DMS 273 (cell line): ENCODE data around the gene WLS.
A peak's percentile ranks its signal among the peaks of the same experiment; 100 is the strongest.
"Not testable (repeated sequence)": the region's sequence is repeated elsewhere in the genome, so short reads cannot be mapped to it uniquely, and the experiment has no call there.

Source experiments
- DNase-seq: peaks from one replicate; lab custom pipeline; 2025; ENCODE audit not compliant: unreplicated experiment; lab: John Stamatoyannopoulos, UW

Gene WLS

DNA sequence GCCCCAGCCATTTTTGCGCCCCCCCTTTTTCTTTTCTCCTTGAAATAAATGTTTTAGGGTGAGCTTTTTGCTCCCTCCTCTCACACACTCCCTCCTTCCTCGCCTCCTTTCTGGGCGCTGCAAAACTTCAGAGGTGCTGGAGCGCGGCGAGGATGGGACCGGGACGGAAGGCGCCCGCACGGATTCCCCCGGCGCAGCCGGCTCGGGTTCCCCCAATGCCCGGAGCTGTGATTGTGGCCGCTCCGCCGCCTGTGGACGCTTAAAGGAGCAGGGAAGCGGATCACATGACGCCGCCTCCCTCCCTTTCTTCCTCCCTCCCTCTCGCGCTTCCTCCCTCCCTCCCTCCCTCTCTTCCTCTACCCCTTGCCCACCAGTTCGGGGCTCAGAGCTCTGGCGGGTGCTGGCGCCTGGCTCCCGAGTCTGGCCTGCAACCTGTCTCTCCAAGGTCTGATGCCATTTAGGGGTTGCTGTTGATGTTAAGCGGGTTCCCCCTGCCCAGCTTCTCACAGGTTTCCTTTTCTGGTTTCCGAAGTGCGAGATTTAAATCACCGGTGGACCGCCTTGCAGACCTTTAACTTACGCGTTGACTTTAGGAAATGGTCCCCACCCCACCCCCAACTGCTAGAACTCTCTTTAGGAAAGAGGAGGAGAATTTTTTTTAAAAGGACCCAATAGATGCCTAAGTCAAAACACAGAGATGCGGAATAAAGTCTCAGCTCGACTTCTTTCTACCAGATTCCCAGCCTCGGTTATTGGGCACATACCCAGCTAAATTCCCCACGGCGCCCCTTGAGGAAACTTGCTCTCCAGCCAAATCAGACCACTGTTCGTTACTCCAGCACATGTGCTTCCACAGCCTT is at the start of gene WLS:
TSS of gene WLS (minus strand) at position 235 of the 860 bp plus-strand sequence. CDS start at position 11, 224 bp downstream.
- peak; percentile 92 for DNase-seq

- DNase-seq = no peak
These were observed 48.0 kb upstream of the WLS start for GRCh38 chr1:68280286-68280685.

DNA sequence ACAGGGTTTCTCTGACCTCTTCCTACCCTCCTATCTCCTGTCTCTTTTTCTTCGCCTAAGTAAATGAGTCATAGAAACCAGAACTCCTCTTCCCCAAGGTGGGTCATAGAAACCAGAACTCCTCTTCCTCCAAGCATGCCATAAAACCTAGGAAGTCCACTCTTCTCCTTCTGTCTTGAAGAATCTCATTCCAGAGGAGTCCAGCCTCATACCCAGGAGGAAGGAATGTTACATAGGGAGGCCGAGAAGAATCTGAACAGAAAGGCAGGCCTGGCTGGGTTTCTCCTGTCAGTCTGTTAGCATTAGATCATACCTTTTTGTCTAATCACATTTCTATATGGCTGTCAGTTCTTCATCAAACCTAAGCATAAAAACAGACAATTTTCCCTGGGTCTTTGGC is 47.5 kb upstream of the WLS start:
- DNase-seq = no peak

DNA sequence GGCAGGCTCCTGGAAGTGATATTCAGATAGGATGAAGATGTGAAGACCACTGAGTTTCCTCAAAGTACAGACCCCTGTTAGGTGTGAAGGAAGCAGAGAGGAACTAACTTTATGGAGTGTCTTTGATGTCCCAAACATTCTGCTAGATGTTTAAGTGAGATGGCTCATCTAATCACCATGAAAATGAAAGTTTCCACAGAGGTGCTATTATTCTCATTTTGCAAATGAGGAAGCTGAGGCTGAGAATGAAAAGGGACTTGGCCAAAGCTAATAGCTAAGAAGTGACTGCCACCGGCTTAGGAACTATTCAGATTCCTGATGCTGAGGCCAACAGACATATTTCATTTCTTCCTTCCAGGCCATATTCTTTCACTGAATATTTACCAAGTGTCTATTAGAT is 45.9 kb upstream of the WLS start:
- DNase-seq = no peak

DNA sequence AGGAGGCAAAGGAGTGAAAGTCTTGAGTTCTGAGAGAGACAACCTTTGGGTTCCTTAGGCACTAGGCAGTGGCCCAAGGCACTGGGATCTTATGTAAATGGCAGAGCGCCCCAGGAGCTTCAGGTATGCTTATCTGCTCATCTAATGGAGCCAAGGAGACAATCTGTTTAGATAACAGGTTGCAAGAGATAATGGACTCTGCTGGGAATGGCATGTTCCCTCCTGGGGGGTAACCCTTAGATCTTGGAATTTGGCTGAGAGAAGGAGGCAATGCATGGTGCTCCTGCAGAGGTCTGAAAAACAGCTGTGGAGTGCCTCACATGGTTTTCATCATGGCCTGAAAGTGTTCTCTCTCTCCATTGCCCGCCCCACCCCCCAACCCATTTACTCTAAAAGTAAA is 44.1 kb upstream of the WLS start:
- no peak for DNase-seq

- DNase-seq = no peak
These were observed 41.2 kb upstream of the WLS start for GRCh38 chr1:68273530-68273929.

DNA sequence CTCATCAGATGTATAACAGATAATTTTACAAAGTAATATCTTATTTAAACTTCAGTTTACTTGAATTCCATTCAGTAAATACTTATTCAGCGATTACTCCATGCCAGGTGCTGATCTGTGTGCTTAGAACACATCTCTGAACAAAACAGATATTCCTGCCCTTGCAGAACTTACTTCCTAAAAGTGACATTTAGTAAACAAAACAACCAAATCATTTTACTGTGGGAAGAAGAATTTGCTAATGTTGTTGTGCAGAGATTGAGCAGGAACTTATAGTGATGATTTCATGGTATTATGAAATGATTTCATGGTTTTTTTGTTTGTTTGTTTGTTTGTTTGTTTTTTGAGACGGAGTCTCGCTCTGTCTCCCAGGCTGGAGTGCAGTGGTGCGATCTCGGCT is 39.3 kb upstream of the WLS start:
- no peak for DNase-seq

DNA sequence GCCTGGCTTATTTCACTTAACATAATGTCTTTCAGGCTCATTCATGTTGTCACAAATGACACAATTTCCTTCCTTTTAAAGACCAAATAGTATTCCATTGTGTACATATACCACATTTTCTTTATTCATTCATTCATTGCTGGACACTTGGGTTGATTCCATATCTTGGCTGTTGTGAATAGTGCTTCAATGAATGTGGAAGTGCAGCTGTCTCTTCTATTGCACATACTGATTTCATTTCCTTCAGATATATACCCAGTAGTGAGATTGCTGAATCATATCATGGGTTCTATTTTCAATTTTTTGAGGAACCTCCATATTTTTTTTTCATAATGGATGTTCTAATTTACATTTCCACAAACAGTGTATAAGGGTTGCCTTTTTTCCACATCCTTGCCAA is 38.6 kb upstream of the WLS start:
- no peak for DNase-seq

DNA sequence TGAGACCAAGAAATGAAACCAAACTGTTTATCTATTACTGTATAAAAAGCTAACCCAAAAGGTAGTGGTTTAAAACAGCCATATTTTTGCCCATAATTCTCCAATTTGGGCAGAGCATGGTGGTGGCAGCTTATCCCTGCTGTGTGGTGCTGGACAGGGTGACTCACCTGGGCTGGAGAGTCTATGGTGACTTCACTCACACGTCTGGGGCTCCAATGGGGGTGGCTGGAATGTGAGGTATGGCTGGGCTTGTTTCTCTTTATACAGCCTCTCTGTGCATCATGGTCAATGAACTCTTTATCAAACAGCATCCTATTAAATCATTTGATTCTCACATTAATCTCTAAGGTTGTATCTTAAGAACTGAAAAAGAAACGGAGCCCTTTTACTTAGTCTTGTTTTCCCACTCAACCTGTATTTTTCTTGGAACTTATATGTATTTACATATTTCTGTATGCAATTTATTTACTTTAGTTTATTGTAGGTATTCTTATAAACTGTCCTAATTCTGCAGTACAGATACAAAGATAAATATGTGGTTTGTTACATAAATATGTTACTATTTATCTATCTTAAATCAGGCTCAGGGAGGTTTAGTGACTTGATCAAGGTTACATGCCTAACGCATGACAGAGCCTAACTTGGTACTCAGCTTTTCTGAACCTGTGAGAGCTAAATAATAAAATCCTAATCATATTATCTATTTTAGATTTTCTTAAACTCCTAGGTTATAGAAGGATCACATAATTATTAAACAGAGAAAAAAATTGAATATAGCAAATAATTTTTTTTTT is 37.5 kb upstream of the WLS start:
- no peak for DNase-seq

DNA sequence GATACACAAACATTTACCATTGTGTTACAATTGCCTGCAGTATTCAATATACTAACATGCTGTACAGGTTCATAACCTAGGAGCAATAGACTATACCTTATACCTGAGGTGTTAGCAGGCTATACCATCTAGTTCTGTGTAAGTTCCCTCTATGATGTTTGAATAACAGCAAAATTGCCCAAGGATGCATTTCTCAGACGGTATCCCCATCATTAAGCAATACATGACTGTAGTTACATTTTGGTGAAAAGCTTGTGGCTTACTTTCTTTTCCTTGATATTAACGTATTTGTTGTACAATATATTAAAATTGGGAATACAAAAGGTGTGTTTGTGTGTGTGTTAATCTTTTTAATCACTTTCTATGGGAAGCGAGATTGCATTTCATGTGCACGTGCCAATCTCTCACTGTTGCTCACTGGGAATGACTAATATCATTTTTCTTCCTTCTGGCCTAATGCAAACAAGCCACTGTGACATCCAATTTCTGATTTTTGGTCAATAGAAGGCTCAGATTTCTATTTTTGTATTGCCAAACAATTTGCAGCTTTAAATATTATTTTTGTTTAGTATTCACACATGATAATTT is 36.7 kb upstream of the WLS start:
- DNase-seq = no peak

DNA sequence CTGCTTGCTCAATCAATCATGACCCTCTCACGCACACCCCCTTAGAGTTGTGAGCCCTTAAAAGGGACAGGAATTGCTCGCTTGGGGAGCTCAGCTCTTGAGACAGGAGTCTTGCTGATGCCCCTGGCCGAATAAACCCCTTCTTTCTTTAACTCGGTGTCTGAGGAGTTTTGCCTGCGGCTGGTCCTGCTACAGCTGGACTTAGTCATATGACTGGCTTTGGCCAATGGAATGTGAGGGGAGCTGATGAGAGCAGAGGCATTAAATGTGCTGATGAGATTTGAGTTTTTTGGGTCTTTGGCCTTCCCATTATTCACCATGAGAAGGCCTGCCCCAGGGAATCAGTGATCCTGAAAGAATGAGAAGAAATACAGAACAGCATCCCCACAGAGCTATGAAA is 24.5 kb upstream of the WLS start:
- not testable (repeated sequence) for DNase-seq

GRCh38 chr1:68255301-68255700 is 23.0 kb upstream of the WLS start:
- no peak for DNase-seq

- no peak for DNase-seq
These were observed 22.4 kb upstream of the WLS start for GRCh38 chr1:68254667-68255226.

GRCh38 chr1:68237040-68237439 is 4.7 kb upstream of the WLS start:
- DNase-seq = no peak

DNA sequence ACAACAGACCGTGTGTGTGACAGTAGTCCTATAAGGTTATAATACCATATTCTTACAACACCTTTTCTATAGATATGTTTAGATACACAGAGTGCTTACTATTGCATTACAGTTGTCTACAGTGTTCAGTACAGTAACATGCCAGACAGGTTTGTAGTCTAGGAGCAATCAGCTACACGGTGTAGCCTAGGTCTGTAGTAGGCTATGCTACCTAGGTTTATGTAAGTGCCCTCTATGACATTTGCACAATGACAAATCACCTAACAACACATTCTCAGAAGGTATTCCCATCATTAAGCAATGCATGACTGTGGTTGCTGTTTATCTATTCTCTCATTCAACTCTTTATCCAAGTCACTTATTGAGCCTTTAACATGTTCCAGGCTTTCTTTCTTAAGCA is 1.8 kb upstream of the WLS start:
- no peak for DNase-seq

DNA sequence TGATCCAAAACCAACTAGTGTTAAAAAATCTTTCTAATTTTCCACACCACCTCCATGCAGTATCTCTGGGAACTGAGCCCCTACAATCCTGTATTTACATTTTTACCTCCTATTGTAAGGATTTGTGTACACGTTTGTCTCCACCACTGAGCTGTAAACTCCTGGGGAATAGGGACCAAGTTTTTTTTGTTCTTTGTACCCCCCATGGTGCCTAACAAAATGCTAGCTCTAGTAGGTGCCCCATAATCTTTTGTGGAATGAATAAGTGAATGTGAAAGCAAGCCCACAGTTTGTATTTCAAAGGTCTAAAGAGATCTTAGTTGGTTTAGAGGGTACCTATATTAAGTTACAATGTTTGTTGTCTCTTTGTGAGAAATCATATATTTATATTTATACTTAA is 879 bp upstream of the WLS start:
- no peak for DNase-seq

DNA sequence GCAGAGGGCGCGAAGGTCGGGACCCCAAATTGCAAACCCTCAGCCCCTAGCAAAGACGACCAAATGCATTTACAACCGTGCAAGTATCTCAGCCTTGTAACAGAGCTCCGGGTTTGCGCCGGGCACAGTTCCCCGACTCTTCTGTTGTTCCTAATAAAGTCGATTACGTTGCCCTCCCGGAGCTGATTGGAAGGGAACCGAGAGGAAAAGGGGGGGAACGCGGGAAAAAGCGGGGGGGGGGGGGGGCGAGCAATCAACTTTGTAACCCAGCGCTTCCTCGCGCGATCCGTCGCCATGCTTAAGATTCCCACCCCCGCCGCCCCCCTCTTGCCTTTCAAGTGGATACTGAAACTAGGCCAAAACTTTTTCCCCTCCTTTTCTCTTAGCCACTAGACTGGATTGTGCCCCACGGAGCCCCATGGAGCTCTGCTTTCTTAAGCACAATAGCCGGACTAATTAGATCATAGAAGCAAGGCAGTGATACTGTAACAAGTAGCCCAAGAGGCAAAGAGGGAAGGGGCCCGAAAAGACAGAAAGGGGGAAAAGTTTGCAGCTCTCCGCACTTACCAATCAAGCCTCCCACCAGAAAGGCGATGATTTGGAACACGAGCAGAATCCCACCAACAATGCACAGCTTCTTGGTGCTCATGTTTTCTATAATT is 565 bp downstream of the WLS start:
- DNase-seq = peak; percentile 85

- peak; percentile 57 for DNase-seq
These were observed 1.3 kb downstream of the WLS start for GRCh38 chr1:68230901-68231626.

DNA sequence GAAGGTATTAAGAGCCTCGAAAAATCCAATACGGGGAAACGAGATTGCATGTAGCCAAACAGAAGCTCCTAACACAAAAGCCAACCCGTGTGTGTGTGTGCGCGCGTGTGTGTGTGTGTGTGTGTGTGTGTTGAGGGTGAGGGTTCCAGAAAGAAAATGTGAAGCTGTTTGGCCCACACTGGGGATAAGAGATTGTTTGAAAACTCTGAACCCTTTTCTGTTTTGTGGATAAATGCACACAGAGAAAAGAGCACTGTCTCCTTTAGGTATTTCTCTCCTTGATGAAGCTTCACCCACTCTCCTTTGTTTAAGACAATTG is 1.9 kb downstream of the WLS start:
- peak; percentile 34 for DNase-seq

- no peak for DNase-seq
These were observed 2.5 kb downstream of the WLS start for GRCh38 chr1:68229650-68230483.
